ENCODE measurements around the gene HIGD1A.

HIGD1A gene

DNA sequence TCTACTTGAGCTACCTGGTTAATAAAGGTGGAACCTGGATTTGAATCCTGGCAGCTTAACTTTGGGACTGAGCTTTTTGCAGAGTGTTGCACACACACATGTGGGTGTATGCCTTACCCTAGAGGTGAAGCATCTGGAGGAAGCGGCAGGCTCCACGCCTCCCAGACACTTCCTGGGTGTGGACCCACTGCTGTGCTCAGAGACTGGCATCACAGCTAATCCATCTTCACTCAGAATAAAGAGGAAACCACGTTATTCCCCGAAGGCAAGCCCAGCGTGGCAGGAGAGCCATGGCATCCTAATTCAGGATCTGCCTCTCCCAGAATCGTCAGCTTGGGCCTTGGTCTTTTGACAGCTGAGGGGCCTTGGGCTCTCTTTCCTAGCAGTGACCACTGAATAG is 56.7 kb downstream of the HIGD1A start:
- TF ChIP-seq, protein P1, sequence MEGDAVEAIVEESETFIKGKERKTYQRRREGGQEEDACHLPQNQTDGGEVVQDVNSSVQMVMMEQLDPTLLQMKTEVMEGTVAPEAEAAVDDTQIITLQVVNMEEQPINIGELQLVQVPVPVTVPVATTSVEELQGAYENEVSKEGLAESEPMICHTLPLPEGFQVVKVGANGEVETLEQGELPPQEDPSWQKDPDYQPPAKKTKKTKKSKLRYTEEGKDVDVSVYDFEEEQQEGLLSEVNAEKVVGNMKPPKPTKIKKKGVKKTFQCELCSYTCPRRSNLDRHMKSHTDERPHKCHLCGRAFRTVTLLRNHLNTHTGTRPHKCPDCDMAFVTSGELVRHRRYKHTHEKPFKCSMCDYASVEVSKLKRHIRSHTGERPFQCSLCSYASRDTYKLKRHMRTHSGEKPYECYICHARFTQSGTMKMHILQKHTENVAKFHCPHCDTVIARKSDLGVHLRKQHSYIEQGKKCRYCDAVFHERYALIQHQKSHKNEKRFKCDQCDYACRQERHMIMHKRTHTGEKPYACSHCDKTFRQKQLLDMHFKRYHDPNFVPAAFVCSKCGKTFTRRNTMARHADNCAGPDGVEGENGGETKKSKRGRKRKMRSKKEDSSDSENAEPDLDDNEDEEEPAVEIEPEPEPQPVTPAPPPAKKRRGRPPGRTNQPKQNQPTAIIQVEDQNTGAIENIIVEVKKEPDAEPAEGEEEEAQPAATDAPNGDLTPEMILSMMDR (IDR thresholded peaks at IDR 0.05; ENCODE audit: control insufficient read depth, insufficient read depth, low read depth, low read length, missing control alignments), result no peak
- DNase-seq (ENCODE audit: low read depth), result no peak
- no peak overlapping the region for H3K4me3 ChIP-seq (ENCODE audit: control insufficient read depth, low read depth, low read length)

DNA sequence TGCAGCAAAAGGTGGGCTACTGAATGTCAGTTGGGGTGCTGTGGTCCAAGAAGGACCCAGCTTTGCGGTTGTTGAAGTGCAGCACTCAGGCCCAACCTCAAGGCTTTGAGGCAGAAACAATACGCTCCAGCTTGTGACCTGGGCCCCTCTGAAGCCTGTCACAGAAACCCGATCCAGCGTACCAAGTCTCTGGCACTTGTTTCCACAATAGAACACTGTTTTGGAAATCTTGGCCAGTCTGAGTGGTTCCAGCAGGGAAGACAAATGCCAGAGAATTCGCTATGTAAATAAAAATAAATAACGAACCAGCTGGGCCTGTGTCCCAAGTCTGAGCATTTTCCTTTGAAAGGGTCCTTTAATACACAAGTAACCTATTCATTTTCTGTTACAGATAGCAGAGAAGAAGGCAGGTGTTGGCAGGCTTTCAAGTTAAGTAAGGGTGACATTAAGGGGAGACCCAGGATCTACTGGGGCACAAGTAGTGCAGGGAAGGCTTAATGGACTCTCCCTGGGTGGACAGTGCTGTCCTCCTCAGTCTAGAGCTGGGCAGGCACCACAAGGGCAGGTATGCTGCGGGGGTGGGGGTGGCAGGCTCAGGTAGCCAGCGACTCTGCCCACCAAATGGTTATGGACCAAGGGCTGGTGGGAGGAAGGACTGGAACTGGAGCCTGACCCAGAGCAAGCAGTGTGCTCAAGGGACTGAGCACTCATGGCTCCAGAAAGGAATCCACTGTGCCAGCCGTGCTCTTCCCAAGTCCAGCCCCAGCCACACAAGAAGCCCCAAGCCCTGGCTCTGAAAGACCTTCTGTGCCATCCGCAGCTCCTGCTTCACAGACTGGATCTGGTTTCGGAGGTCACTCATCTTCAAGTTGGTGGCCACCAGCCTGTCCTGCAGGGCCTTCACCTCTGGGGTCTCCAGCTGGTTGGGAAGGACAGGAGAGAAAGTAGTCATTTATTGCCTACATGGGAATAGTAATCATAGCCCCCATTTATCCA is 57.5 kb downstream of the HIGD1A start:
- H3K4me3 ChIP-seq (ENCODE audit: control insufficient read depth, low read depth, low read length), result no peak overlapping the region
- TF ChIP-seq, protein P1 (IDR thresholded peaks at IDR 0.05; ENCODE audit: control insufficient read depth, insufficient read depth, low read depth, low read length, missing control alignments), result no peak
- DNase-seq (ENCODE audit: low read depth), result no peak

DNA sequence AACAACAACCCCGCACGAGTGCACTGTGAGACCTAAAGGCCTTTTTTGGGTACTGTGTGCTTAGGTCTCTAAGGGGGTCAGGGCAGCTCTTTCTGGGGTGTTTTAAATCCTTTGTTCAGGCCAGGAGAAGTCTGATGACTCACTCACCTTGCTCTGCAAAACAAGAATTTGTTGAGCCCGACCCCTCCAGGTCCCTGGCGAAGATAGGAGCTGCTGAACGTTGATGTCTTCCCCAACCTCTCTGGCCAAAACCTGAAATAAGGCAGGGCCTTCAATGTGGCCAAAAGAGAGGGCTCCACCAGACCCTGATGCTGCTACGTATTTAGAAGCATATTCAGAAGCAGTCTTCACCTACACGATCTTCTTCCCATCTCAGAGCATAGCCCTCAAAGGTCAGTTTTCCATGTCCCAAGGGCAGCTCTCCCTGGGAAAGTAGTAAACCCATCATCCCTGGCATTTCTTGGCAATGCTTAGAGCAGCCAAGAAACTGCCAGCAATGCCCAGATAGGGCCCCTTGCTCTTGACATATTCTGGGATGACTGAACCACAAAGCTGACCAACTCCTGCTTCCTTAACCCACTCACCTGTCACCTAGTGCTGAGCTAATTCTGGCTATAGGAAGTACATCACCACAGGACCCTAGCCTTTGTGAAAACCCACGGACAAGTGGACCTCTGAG is 58.4 kb downstream of the HIGD1A start:
- TF ChIP-seq, protein P1 (IDR thresholded peaks at IDR 0.05; ENCODE audit: control insufficient read depth, insufficient read depth, low read depth, low read length, missing control alignments), result no peak
- DNase-seq (ENCODE audit: low read depth), result no peak
- no peak overlapping the region for H3K4me3 ChIP-seq (ENCODE audit: control insufficient read depth, low read depth, low read length)

DNA sequence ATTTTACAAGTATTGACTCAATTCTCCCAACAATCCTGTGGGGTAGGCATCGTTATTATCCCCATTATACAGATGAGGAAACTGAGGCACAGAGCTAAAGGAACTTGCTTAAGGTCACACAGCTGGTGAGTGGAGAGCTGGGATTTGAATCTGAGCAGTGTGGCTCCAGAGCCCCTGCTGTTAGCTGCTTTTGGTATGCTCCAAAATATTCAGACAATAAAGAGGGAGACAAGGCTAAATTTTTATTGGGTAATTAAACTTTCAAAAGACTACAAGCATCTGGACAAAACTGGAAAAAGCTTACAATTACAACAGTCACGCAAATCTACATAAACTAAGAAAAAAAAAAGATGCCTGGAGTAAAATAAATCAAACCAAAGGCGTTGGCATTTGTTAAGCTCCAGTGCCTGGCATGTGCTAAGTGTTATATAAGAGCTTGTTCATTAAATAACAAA is 59.0 kb downstream of the HIGD1A start:
- peak; percentile 44 for DNase-seq (ENCODE audit: low read depth)
- H3K4me3 ChIP-seq (ENCODE audit: control insufficient read depth, low read depth, low read length), result no peak overlapping the region
- TF ChIP-seq, protein P1 (IDR thresholded peaks at IDR 0.05; ENCODE audit: control insufficient read depth, insufficient read depth, low read depth, low read length, missing control alignments), result no peak

DNA sequence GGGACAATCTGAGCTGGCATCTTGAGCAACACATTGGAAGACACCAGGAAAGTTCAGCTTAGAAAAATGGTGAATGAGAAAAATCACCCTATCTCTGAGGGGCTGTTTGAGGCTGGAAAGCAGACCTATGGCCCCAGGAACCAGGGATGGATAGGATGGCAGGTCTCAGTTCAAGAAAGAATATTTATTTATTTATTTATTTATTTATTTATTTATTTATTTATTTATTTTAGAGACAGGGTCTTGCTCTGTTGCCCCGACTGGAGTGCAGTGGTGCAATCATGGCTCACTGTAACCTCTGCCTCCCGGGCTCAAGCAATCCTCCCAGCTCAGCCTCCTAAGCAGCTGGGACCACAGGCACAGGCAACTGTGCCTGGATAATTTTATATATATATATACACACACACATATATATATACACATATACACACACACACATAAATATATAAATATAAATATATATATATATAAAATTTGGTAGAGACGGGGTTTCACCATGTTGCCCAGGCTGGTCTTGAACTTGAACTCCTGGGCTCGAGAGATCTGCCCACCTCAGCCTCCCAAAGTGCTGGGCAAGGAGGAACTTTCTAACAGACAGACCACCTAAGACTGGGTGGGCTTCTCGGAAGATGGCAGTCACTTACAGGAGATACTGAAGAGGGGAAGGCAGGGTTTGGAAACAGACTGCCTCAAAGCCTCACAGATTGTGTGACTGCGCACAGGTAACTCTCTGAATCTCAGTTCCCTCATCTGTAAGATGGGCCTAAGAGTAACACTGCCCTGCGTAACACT is 60.9 kb downstream of the HIGD1A start:
- TF ChIP-seq, protein P1 (IDR thresholded peaks at IDR 0.05; ENCODE audit: control insufficient read depth, insufficient read depth, low read depth, low read length, missing control alignments), result no peak
- DNase-seq (ENCODE audit: low read depth), result no peak
- no peak overlapping the region for H3K4me3 ChIP-seq (ENCODE audit: control insufficient read depth, low read depth, low read length)

DNA sequence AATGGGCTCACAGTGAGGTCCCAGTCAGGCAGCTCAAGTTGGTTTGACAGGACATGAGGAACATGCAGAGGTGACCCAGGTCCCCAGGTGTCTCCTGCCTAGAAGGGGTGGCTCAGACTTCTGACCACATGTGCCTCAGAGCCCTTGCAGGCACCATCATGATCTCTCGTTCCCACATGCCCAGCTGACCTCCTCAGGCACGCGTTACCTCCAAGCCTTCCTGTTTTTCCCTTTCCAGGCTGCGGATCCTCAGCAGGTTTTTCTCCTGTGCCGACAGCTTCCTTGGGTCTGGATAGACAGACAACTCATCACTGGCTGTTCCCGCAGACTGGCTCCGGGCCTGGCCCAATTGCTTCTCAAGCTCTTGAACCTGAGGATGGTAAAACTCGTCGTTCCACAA is 61.6 kb downstream of the HIGD1A start:
- no peak overlapping the region for H3K4me3 ChIP-seq (ENCODE audit: control insufficient read depth, low read depth, low read length)
- TF ChIP-seq, protein P1 (IDR thresholded peaks at IDR 0.05; ENCODE audit: control insufficient read depth, insufficient read depth, low read depth, low read length, missing control alignments), result no peak
- no peak for DNase-seq (ENCODE audit: low read depth)
